Ishikawa (cell line): ENCODE results near the gene NKAPD1.
A peak's percentile ranks its signal among the peaks of the same experiment; 100 is the strongest.

Experiments
- CEBPB ChIP-seq: IDR thresholded peaks from 2 replicates; pipeline ENCODE4 v1.6.1; 2012
- CREB1 ChIP-seq: IDR thresholded peaks from 2 replicates; pipeline ENCODE4 v1.6.1; 2012; ENCODE audit warnings: low read depth
- EGR1 ChIP-seq: IDR thresholded peaks from 2 replicates; pipeline ENCODE4 v1.6.1; 2012
- EP300 ChIP-seq: IDR thresholded peaks from 2 replicates; pipeline ENCODE4 v1.6.1; 2012; ENCODE audit warnings: borderline replicate concordance
- FOXM1 ChIP-seq: IDR thresholded peaks from 2 replicates; pipeline ENCODE4 v1.6.1; 2012; ENCODE audit warnings: low read depth, borderline replicate concordance
- MAX ChIP-seq: IDR thresholded peaks from 2 replicates; pipeline ENCODE4 v1.6.1; 2012
- NFIC ChIP-seq: IDR thresholded peaks from 2 replicates; pipeline ENCODE4 v1.6.1; 2012
- RAD21 ChIP-seq: IDR thresholded peaks from 2 replicates; pipeline ENCODE4 v1.6.1; 2012; ENCODE audit warnings: low read depth
- REST ChIP-seq: IDR thresholded peaks from 2 replicates; pipeline ENCODE4 v1.6.1; 2012; ENCODE audit warnings: low read depth, mild to moderate bottlenecking
- TAF1 ChIP-seq: IDR thresholded peaks from 2 replicates; pipeline ENCODE4 v1.6.1; 2012; ENCODE audit warnings: low read depth, mild to moderate bottlenecking
- TCF12 ChIP-seq: IDR thresholded peaks from 2 replicates; pipeline ENCODE4 v1.6.1; 2012; ENCODE audit warnings: low read depth
- TEAD4 ChIP-seq: IDR thresholded peaks from 2 replicates; pipeline ENCODE4 v1.6.1; 2012
- USF1 ChIP-seq: IDR thresholded peaks from 2 replicates; pipeline ENCODE4 v1.6.1; 2012
- YY1 ChIP-seq: IDR thresholded peaks from 2 replicates; pipeline ENCODE4 v1.6.1; 2012; ENCODE audit warnings: low read depth
- ZBTB7A ChIP-seq: IDR thresholded peaks from 2 replicates; pipeline ENCODE4 v1.6.1; 2012; ENCODE audit warnings: low read depth

The NKAPD1 gene

GRCh38 chr11:112086422-112087191 is 12.5 kb downstream of the NKAPD1 start, which contains the start of the genes SDHD and TIMM8B:
Gene SDHD (plus strand): TSS chr11:112086873. CDS start chr11:112086908, 35 bp downstream.
Gene TIMM8B (minus strand): TSS chr11:112086756. CDS start chr11:112086723, 33 bp downstream.
- TF ChIP-seq EGR1, result peak; percentile 79; the same call in 1 of the 2 replicates
- TF ChIP-seq NFIC, result no peak
- no peak for TF ChIP-seq EP300
- peak; percentile 55 for TF ChIP-seq MAX
- TF ChIP-seq TAF1, result peak; percentile 97
- no peak; the same call in 1 of the 2 replicates for TF ChIP-seq CEBPB
- TF ChIP-seq USF1, result peak; percentile 17; the same call in 1 of the 2 replicates
- no peak; the same call in 1 of the 2 replicates for TF ChIP-seq TEAD4
- no peak for TF ChIP-seq REST
- TF ChIP-seq RAD21, result no peak
- no peak for TF ChIP-seq ZBTB7A
- peak; percentile 41; the same call in 1 of the 2 replicates for TF ChIP-seq FOXM1
- peak; percentile 76 for TF ChIP-seq TCF12
- peak; percentile 60 for TF ChIP-seq CREB1
- TF ChIP-seq YY1, result peak; percentile 96

- TF ChIP-seq REST (no peak), ZBTB7A (no peak), RAD21 (no peak), USF1 (no peak), NFIC (no peak), EGR1 (no peak), CREB1 (no peak), TAF1 (no peak), FOXM1 (no peak), MAX (no peak), TEAD4 (no peak), YY1 (no peak), CEBPB (no peak), TCF12 (no peak)
These were observed 13.1 kb downstream of the NKAPD1 start for GRCh38 chr11:112087212-112087611.

- TF ChIP-seq NFIC (no peak), MAX (no peak), YY1 (no peak), EGR1 (no peak), RAD21 (no peak), TAF1 (no peak)
These were observed 22.1 kb downstream of the NKAPD1 start for GRCh38 chr11:112096194-112096593.

- TF ChIP-seq NFIC, result no peak
- TF ChIP-seq ZBTB7A, result no peak
- TF ChIP-seq CEBPB, result no peak
- no peak for TF ChIP-seq EP300
- TF ChIP-seq TEAD4, result no peak
- TF ChIP-seq RAD21, result no peak
- no peak for TF ChIP-seq CREB1
- TF ChIP-seq TCF12, result no peak
- TF ChIP-seq EGR1, result no peak
- no peak for TF ChIP-seq YY1
- no peak for TF ChIP-seq TAF1
- no peak for TF ChIP-seq FOXM1
- no peak for TF ChIP-seq REST
- TF ChIP-seq MAX, result no peak
- TF ChIP-seq USF1, result no peak
These were observed 23.8 kb downstream of the NKAPD1 start for GRCh38 chr11:112097734-112098528.
